Right atrium auricular region (tissue), 2 donors: Measurements from ENCODE around the gene SPSB4. TPM values are rescaled to one million over a fixed set of nuclear protein-coding genes. Genes with fewer than 3 reads are reported as not detected.
A peak's percentile ranks its signal among the peaks of the same experiment; 100 is the strongest.

Experiments
- DNase-seq: peaks from one replicate; pipeline ENCODE4 v3.0.0-alpha.2; 2019; ENCODE audit warnings: low spot score
- H3K27ac ChIP-seq, 2 donors: fragments of 200-600 bp; sonication (generic); 1 replicate in 1 of 2; 2 replicates in 1 of 2; pipeline ENCODE4 v1.5.1; 2016 to 2019
- H3K27me3 ChIP-seq, 2 donors: fragments of 200-600 bp; sonication (generic); one replicate each; pipeline versions ENCODE4 v1.5.1 to v1.6.0; 2017 to 2019
- H3K36me3 ChIP-seq: fragments of 200-600 bp; sonication (generic); one replicate; pipeline ENCODE4 v1.5.1; 2016
- H3K4me1 ChIP-seq, 2 donors: fragments of 200-600 bp; sonication (generic); one replicate each; pipeline versions ENCODE4 v1.5.1 to v1.6.0; 2017 to 2019
- H3K4me3 ChIP-seq, 2 donors: fragments of 200-600 bp; sonication (generic); 1 replicate in 1 of 2; 2 replicates in 1 of 2; pipeline ENCODE4 v1.5.1; 2017 to 2019; ENCODE audit warnings: mild to moderate bottlenecking in 1 of 2, moderate library complexity in 1 of 2
- H3K9me3 ChIP-seq, 2 donors: fragments of 200-600 bp; sonication (generic); one replicate each; pipeline ENCODE4 v1.5.1; 2019
- CTCF ChIP-seq, 2 donors: fragments of 200-600 bp; sonication (generic); IDR thresholded peaks; one replicate each; pipeline ENCODE4 v1.5.1; 2019; ENCODE audit warnings: antibody characterized with exemption in 2 of 2
- total RNA-seq, 2 donors: library from RNA; depleted of rRNA; stranded (reverse); fragments of >200 nt; gene quantifications; one replicate each; pipeline ENCODE4 v1.1.0, GENCODE V29; 2016

The SPSB4 gene
- total RNA-seq, 2 donors from 2014 or later, result 1.8 to 6.9 TPM

DNA sequence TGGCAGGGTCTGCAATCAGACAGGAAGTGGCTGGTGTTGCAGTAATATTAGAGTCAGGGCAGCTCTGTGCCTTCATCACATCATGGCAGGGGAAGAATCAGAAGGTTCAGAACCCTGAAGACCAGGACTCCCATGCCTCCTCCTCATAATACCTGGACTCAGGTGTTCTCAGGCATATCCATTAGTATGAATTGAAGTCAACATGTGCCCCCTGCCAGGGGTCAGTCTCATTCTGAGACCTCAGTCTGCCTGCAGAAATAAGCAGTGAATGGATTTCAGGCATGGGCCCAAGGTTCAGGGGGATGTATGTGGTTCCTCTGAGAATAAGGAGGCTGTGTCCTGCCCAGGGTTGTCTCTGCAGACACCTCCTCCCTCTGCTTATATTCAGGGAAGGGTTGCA is 74.2 kb downstream of the SPSB4 start:
- Histone ChIP-seq H3K4me1 (peaks cover 0 to 31% of the 10 kb centered on the region in 2 donors), H3K27me3 (no peaks in the 10 kb centered on the region), H3K27ac (no peak overlapping the region), H3K4me3 (no peak overlapping the region), H3K36me3 (no peaks in the 10 kb centered on the region), H3K9me3 (no peaks in the 10 kb centered on the region)
- TF ChIP-seq CTCF (IDR thresholded peaks at IDR 0.05), result no peak
- no peak for DNase-seq

GRCh38 chr3:141126661-141127343 is 75.7 kb downstream of the SPSB4 start:
- no peak overlapping the region for H3K4me3 ChIP-seq
- H3K27me3 ChIP-seq, result no peaks in the 10 kb centered on the region
- H3K36me3 ChIP-seq, result no peaks in the 10 kb centered on the region
- peaks cover 0 to 31% of the 10 kb centered on the region in 2 donors for H3K4me1 ChIP-seq
- H3K9me3 ChIP-seq, result no peaks in the 10 kb centered on the region
- no peak overlapping the region for H3K27ac ChIP-seq
- no peak for TF ChIP-seq CTCF (IDR thresholded peaks at IDR 0.05)
- peak; percentile 26 for DNase-seq

DNA sequence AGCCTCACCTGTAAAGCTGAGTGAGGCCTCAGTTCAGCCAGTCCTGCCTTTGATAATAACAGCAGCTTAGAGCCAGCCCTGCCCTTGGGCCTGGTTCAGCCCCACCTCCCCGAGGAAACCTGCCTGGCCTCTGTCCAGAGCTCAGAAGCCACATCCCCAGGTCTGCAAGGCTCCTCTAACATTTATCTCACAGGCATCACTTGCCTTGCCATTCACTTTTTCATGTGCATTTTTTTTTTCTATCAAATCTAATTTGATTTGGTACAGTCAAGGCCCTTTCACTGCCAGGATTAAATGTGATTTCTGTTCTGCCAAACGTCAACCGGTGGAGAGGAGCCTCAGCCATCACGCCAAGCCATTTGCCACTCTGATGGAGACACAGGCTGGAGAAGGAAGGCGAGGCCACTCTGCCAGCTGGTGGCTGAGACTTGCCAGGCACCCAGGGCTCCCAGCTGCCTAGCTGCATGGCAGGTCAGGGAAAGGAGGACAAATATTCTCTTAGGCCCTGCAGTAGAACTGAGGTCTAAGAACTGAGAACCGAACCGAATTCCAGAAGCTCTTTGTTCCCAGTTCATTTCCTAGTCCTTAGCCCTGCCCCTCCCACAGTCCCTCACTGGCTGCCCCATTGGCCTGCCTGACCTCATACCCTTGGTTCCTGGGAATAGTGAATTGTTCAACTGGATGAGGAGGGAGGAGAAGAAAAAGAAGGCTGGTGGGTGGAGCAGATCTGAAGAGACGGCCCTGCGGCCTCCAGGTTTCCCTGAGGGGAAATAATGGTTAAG is 76.4 kb downstream of the SPSB4 start:
- no peak overlapping the region for H3K27ac ChIP-seq
- TF ChIP-seq CTCF (IDR thresholded peaks at IDR 0.05), result peak in 1 of 2 donors; percentile 42
- H3K4me1 ChIP-seq, result peaks cover 0 to 31% of the 10 kb centered on the region in 2 donors
- H3K36me3 ChIP-seq, result no peaks in the 10 kb centered on the region
- H3K9me3 ChIP-seq, result no peaks in the 10 kb centered on the region
- no peak overlapping the region for H3K4me3 ChIP-seq
- H3K27me3 ChIP-seq, result no peaks in the 10 kb centered on the region
- peak; percentile 40 for DNase-seq

- DNase-seq, result peak; percentile 42
- no peak for TF ChIP-seq CTCF (IDR thresholded peaks at IDR 0.05)
- Histone ChIP-seq H3K4me3 (no peak overlapping the region), H3K27me3 (no peaks in the 10 kb centered on the region), H3K27ac (no peak overlapping the region), H3K36me3 (no peaks in the 10 kb centered on the region), H3K4me1 (peaks cover 0 to 28% of the 10 kb centered on the region in 2 donors), H3K9me3 (no peaks in the 10 kb centered on the region)
Observed at GRCh38 chr3:141128126-141128777, 77.1 kb downstream of the SPSB4 start.

DNA sequence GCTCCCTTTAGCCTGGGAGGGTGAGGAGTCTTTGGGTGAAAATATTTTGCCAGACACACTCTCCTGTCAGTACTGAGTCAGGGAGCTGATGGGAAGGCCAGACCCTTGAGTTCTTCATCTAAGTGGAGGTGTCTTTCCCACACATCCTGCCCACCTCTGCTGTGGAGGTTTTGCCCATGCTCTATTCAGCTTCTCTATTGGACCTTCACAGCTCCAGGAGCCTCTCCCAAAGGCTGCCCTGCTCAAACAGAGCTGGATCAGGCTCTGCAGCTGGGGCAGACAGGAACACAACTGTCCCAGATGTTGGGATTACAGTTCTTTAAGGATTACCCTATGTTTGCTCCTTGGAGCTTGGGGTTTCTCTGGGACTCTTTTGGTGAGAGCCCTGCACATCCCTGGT is 77.9 kb downstream of the SPSB4 start:
- TF ChIP-seq CTCF (IDR thresholded peaks at IDR 0.05), result no peak
- Histone ChIP-seq H3K4me3 (no peak overlapping the region), H3K36me3 (no peaks in the 10 kb centered on the region), H3K27ac (no peak overlapping the region), H3K27me3 (no peaks in the 10 kb centered on the region), H3K9me3 (no peaks in the 10 kb centered on the region), H3K4me1 (peaks cover 0 to 20% of the 10 kb centered on the region in 2 donors)
- peak; percentile 43 for DNase-seq
